IMR-90 (cell line): ENCODE measurements around the gene PSMD4. TPM values are rescaled to one million over a fixed set of nuclear protein-coding genes. Genes with fewer than 3 reads are reported as not detected.

Source experiments
- ATAC-seq: fragments of 200-7000 bp; cut with Tn5 transposase; 2 replicates; pipeline ENCODE4 v1.9.1; 2020; ENCODE audit warnings: low read depth, mild to moderate bottlenecking, moderate library complexity
- BruUV-seq: library from RNA; stranded (reverse); fragments of 400-500 nt; replicated peaks from 2 replicates; lab custom pipeline; 2021; lab: Mats Ljungman, UMichigan
- CTCF ChIA-PET: fragments of 300-600 bp; formaldehyde crosslinking; extraction: SDS; loops from one replicate; lab custom pipeline; 2021; ENCODE audit warnings: antibody characterized with exemption; lab: Yijun Ruan, JAX
- POLR2A ChIA-PET: fragments of 300-600 bp; sonication (Branson Sonifier 250); formaldehyde crosslinking; loops from one replicate; lab custom pipeline; 2022; ENCODE audit warnings: antibody characterized with exemption; ENCODE audit not compliant: unreplicated experiment; lab: Charles Lee
- DNase-seq: peaks from one replicate; pipeline ENCODE4 v3.0.0; 2013
- H2AFZ ChIP-seq: replicated peaks from 2 replicates; pipeline ENCODE3; 2013; ENCODE audit warnings: low read length, mild to moderate bottlenecking; ENCODE audit not compliant: poor library complexity
- H2AK5ac ChIP-seq: 2 replicates; pipeline ENCODE4 v1.6.1; 2013; ENCODE audit warnings: low read depth, low read length, inconsistent platforms
- H2AK9ac ChIP-seq: replicated peaks from 2 replicates; pipeline ENCODE3; 2013; ENCODE audit warnings: mild to moderate bottlenecking, low read depth, low read length, moderate library complexity; ENCODE audit not compliant: poor library complexity
- H2BK120ac ChIP-seq: 2 replicates; pipeline ENCODE4 v1.6.1; 2013; ENCODE audit warnings: low read depth, low read length, inconsistent platforms
- H2BK15ac ChIP-seq: 3 replicates; pipeline ENCODE4 v1.6.1; 2013; ENCODE audit warnings: low read depth, low read length, inconsistent platforms
- H2BK20ac ChIP-seq: 2 replicates; pipeline ENCODE4 v1.6.1; 2013; ENCODE audit warnings: low read depth, mild to moderate bottlenecking, inconsistent platforms, low read length, moderate library complexity
- H2BK5ac ChIP-seq: 2 replicates; pipeline ENCODE4 v1.6.1; 2013; ENCODE audit warnings: mild to moderate bottlenecking, low read depth, low read length, inconsistent platforms; ENCODE audit not compliant: poor library complexity, severe bottlenecking
- H3K14ac ChIP-seq: replicated peaks from 2 replicates; pipeline ENCODE4 v1.6.1; 2013; ENCODE audit warnings: low read depth, low read length, inconsistent platforms
- H3K18ac ChIP-seq: 2 replicates; pipeline ENCODE4 v1.6.1; 2013; ENCODE audit warnings: low read depth, low read length, control low read depth
- H3K23ac ChIP-seq: 2 replicates; pipeline ENCODE4 v1.6.1; 2013; ENCODE audit warnings: low read depth, low read length, inconsistent platforms
- H3K27ac ChIP-seq: 2 replicates; pipeline ENCODE4 v1.5.1; 2013; ENCODE audit warnings: mild to moderate bottlenecking, control low read depth, low read length; ENCODE audit not compliant: insufficient read depth
- H3K27me3 ChIP-seq: 2 replicates; pipeline ENCODE4 v1.6.1; 2013; ENCODE audit warnings: low read length; ENCODE audit not compliant: control insufficient read depth, insufficient read depth
- H3K36me3 ChIP-seq: 2 replicates; pipeline ENCODE4 v1.6.1; 2013; ENCODE audit warnings: low read length, mixed read lengths; ENCODE audit not compliant: control insufficient read depth, insufficient read depth
- H3K4ac ChIP-seq: 2 replicates; pipeline ENCODE4 v1.6.1; 2013; ENCODE audit warnings: low read depth, low read length, inconsistent platforms
- H3K4me1 ChIP-seq: 2 replicates; pipeline ENCODE4 v1.6.1; 2013; ENCODE audit warnings: low read length, mixed read lengths; ENCODE audit not compliant: control insufficient read depth, insufficient read depth
- H3K4me2 ChIP-seq: 2 replicates; pipeline ENCODE4 v1.6.1; 2013; ENCODE audit warnings: low read depth, mild to moderate bottlenecking, control low read depth, low read length, moderate library complexity
- H3K4me3 ChIP-seq: 2 replicates; pipeline ENCODE4 v1.5.1; 2013; ENCODE audit warnings: low read depth, mild to moderate bottlenecking, control low read depth, low read length, moderate library complexity; ENCODE audit not compliant: insufficient read depth
- H3K56ac ChIP-seq: 2 replicates; pipeline ENCODE4 v1.6.1; 2013; ENCODE audit warnings: low read length, inconsistent platforms; ENCODE audit not compliant: insufficient read depth; ENCODE audit errors: extremely low read depth
- H3K79me1 ChIP-seq, 2 experiments: 2 replicates each; pipeline ENCODE4 v1.6.1; 2013; ENCODE audit warnings: low read length in 2 of 2, inconsistent platforms in 1 of 2, low read depth in 1 of 2
- H3K9ac ChIP-seq: 2 replicates; pipeline ENCODE4 v1.6.1; 2013; ENCODE audit warnings: low read depth, low read length, control low read depth
- H3K9me1 ChIP-seq: 2 replicates; pipeline ENCODE4 v1.6.1; 2013; ENCODE audit warnings: low read length, inconsistent platforms; ENCODE audit not compliant: insufficient read depth
- H3K9me3 ChIP-seq: 2 replicates; pipeline ENCODE4 v1.6.1; 2013; ENCODE audit warnings: low read length; ENCODE audit not compliant: control insufficient read depth, insufficient read depth
- H4K20me1 ChIP-seq: 2 replicates; pipeline ENCODE4 v1.6.1; 2013; ENCODE audit warnings: low read length, inconsistent platforms; ENCODE audit not compliant: insufficient read depth
- H4K5ac ChIP-seq: 2 replicates; pipeline ENCODE4 v1.6.1; 2013; ENCODE audit warnings: mild to moderate bottlenecking, low read depth, low read length, control low read depth
- H4K8ac ChIP-seq, 2 experiments: 2 replicates each; pipeline ENCODE4 v1.6.1; 2013; ENCODE audit warnings: low read depth in 2 of 2, low read length in 2 of 2, control low read depth in 1 of 2, inconsistent platforms in 1 of 2
- H4K91ac ChIP-seq: 2 replicates; pipeline ENCODE4 v1.6.1; 2013; ENCODE audit warnings: low read depth, low read length, inconsistent platforms; ENCODE audit not compliant: insufficient read depth
- BHLHE40 ChIP-seq: fragments of 150-350 bp; IDR thresholded peaks from 2 replicates; pipeline ENCODE4 v1.6.1; 2016; ENCODE audit warnings: mild to moderate bottlenecking, low read depth, low read length
- MXI1 ChIP-seq: IDR thresholded peaks from 2 replicates; pipeline ENCODE4 v1.6.1; 2012; ENCODE audit warnings: low read depth, mild to moderate bottlenecking, low read length, moderate library complexity, borderline replicate concordance
- RAD21 ChIP-seq: IDR thresholded peaks from 2 replicates; pipeline ENCODE4 v1.6.1; 2012; ENCODE audit warnings: low read length, improper control_type of control experiment
- RCOR1 ChIP-seq: IDR thresholded peaks from 2 replicates; pipeline ENCODE4 v1.6.1; 2012; ENCODE audit warnings: mild to moderate bottlenecking, low read length, improper control_type of control experiment; ENCODE audit not compliant: insufficient replicate concordance
- RFX5 ChIP-seq: IDR thresholded peaks from 2 replicates; pipeline ENCODE4 v1.8.0; 2012; ENCODE audit warnings: low read depth, mild to moderate bottlenecking, low read length, moderate library complexity
- WGBS, 2 experiments: methylation state at CpG; one replicate each; pipeline versions ENCODE4 v1.1.5 to v1.1.7; 2013; ENCODE audit warnings: missing lambda C conversion rate in 2 of 2; ENCODE audit not compliant: insufficient read length in 1 of 2; ENCODE audit errors: extremely low coverage in 2 of 2; 5-methylcytosine and 5-hydroxymethylcytosine counted together
- dilution Hi-C: fragments of 300-500 bp; cut with HindIII; formaldehyde crosslinking; loops from one replicate; pipeline ENCODE4 v1.14.3; 2018; ENCODE audit warnings: low sequenced_read_pairs; ENCODE audit not compliant: unreplicated experiment
- in situ Hi-C: fragments of 300-500 bp; cut with MboI; formaldehyde crosslinking; loops from 3 replicates; pipeline ENCODE4 v1.14.3; 2019; ENCODE audit warnings: low sequenced_read_pairs, inconsistent platforms, mixed read lengths
- intact Hi-C: fragments of 100-400 bp; cut with micrococcal nuclease; formaldehyde crosslinking; loops from 2 replicates; pipeline ENCODE4 v1.10.0; 2022
- polyA plus RNA-seq, 3 experiments: library from polyadenylated mRNA; depleted of rRNA; stranded (reverse); fragments of >200 nt; gene quantifications; 2 replicates each; pipeline ENCODE4 v1.2.3, GENCODE V29; 2012; ENCODE audit warnings: low replicate concordance in 1 of 3
- total RNA-seq: library from RNA; depleted of rRNA; stranded (reverse); fragments of >200 nt; gene quantifications from 2 replicates; pipeline ENCODE4 v1.2.3, GENCODE V29; 2012

Gene PSMD4
- total and polyA plus RNA-seq, 2 of the 4 experiments (the other 2 are of a cell fraction): 289 to 314 TPM

- peak overlapping the region; percentile 26 for H4K91ac ChIP-seq
- TF ChIP-seq RCOR1 (no peak), MXI1 (no peak), BHLHE40 (no peak), RAD21 (no peak), RFX5 (no peak)
- peak overlapping the region; percentile 13 to 61; a peak in 2 of 4 replicates for H4K8ac ChIP-seq
- no TSS peak for BruUV-seq
- no peak overlapping the region; the same call in 1 of the 2 replicates for H3K56ac ChIP-seq
- H3K36me3 ChIP-seq: peaks cover 45% of the 10 kb centered on the region
- H4K5ac ChIP-seq: no peak overlapping the region
- H2AK5ac ChIP-seq: peak overlapping the region; percentile 69
- POLR2A ChIA-PET: interaction anchor here (0.6 kb wide), 1 partner anchor 14 kb away, joined by 3 read pairs; no protein-coding TSS in a partner anchor
- peak overlapping the region; percentile 21; the same call in 1 of the 2 replicates for H3K18ac ChIP-seq
- H2BK120ac ChIP-seq: peak overlapping the region; percentile 85
- H4K20me1 ChIP-seq: peaks cover 54% of the 10 kb centered on the region
- peak overlapping the region; percentile 78 for H3K4ac ChIP-seq
- ATAC-seq: no peak
- no peak overlapping the region for H2AFZ ChIP-seq
- no peaks in the 10 kb centered on the region for H3K27me3 ChIP-seq
- no peak overlapping the region for H3K4me3 ChIP-seq
- no peak overlapping the region for H2AK9ac ChIP-seq
- peak overlapping the region; percentile 68 for H3K27ac ChIP-seq
- 63% methylated on average over 1 of the region's 4 CpGs; no CpG with 5 or more reads in 1 of the 2 experiments for WGBS, 2 experiments
- H2BK15ac ChIP-seq: peak overlapping the region; percentile 82; the same call in 2 of the 3 replicates
- dilution Hi-C loops (no loop called here), intact Hi-C loops (no loop called here), in situ Hi-C loops (loop anchor here (25.0 kb wide), 1 partner anchor 675 kb away; the partner anchor contains the start of gene S100A10)
- CTCF ChIA-PET: interaction anchor here (0.5 to 1.9 kb wide), 2 partner anchors 11 to 1213 kb away, joined by 3 to 12 read pairs; no protein-coding TSS in a partner anchor
- H3K9me3 ChIP-seq: no peaks in the 10 kb centered on the region
- H3K23ac ChIP-seq: peak overlapping the region; percentile 33; the same call in 1 of the 2 replicates
- H3K9ac ChIP-seq: no peak overlapping the region
- peak overlapping the region; percentile 57 for H2BK5ac ChIP-seq
- H3K79me1 ChIP-seq: peaks cover 41 to 91% of the 10 kb centered on the region in 2 experiments
- H3K14ac ChIP-seq: peak overlapping the region; percentile 38; the same call in 1 of the 2 replicates
- DNase-seq: peak; percentile 28
- H3K9me1 ChIP-seq: peaks cover 57% of the 10 kb centered on the region
- peak overlapping the region; percentile 50 for H2BK20ac ChIP-seq
- H3K4me2 ChIP-seq: peak overlapping the region; percentile 10; the same call in 1 of the 2 replicates
- H3K4me1 ChIP-seq: peaks cover 39% of the 10 kb centered on the region
These were observed 57.9 kb downstream of the PSMD4 start for GRCh38 chr1:151312411-151312810.
